WTC11 (cell line): ENCODE results near the gene AANAT.

Source experiments
- CREB1 ChIP-seq: sonication (generic); formaldehyde crosslinking; IDR thresholded peaks from 2 replicates; pipeline ENCODE4 v1.8.0; 2023; ENCODE audit warnings: mild to moderate bottlenecking, missing genetic modification reagents
- CTCF ChIP-seq: fragments of 200-600 bp; IDR thresholded peaks from 2 replicates; pipeline ENCODE4 v1.8.0; 2022; ENCODE audit warnings: antibody characterized with exemption
- KAT7 ChIP-seq: sonication (generic); formaldehyde crosslinking; IDR thresholded peaks from 2 replicates; pipeline ENCODE4 v1.8.1; 2023; ENCODE audit warnings: missing genetic modification reagents, mild to moderate bottlenecking, borderline replicate concordance
- MAX ChIP-seq: sonication (generic); formaldehyde crosslinking; IDR thresholded peaks from 2 replicates; pipeline ENCODE4 v1.8.0; 2022; ENCODE audit warnings: mild to moderate bottlenecking, missing genetic modification reagents
- NFYB ChIP-seq: sonication (generic); formaldehyde crosslinking; conservative IDR thresholded peaks from 2 replicates; pipeline ENCODE4 v1.8.0; 2022; ENCODE audit warnings: low read depth, missing genetic modification reagents
- PRDM15 ChIP-seq: sonication (generic); formaldehyde crosslinking; IDR thresholded peaks from 2 replicates; pipeline ENCODE4 v1.8.0; 2022; ENCODE audit warnings: missing genetic modification reagents
- RELA ChIP-seq: sonication (generic); formaldehyde crosslinking; IDR thresholded peaks from 2 replicates; pipeline ENCODE4 v1.8.1; 2022; ENCODE audit warnings: missing genetic modification reagents, mild to moderate bottlenecking, borderline replicate concordance
- STAT6 ChIP-seq: sonication (generic); formaldehyde crosslinking; conservative IDR thresholded peaks from 2 replicates; pipeline ENCODE4 v1.8.1; 2023; ENCODE audit warnings: mild to moderate bottlenecking, low read depth, missing genetic modification reagents, moderate library complexity
- ZNF263 ChIP-seq: sonication (generic); formaldehyde crosslinking; IDR thresholded peaks from 2 replicates; pipeline ENCODE4 v1.8.1; 2022; ENCODE audit warnings: low read depth, mild to moderate bottlenecking, moderate library complexity, missing genetic modification reagents
- ZNF532 ChIP-seq: fragments of 250-450 bp; sonication (Bioruptor Pico); IDR thresholded peaks from 2 replicates; pipeline ENCODE4 v1.9.0; 2021; ENCODE audit warnings: mild to moderate bottlenecking, borderline replicate concordance
- TF ChIP-seq, protein P1 (sequence below): sonication (generic); formaldehyde crosslinking; IDR thresholded peaks from 2 replicates; pipeline ENCODE4 v1.8.1; 2022; ENCODE audit warnings: low read depth, missing genetic modification reagents, borderline replicate concordance
- TF ChIP-seq, protein P2 (sequence below): sonication (generic); formaldehyde crosslinking; IDR thresholded peaks from 2 replicates; pipeline ENCODE4 v1.8.0; 2022; ENCODE audit warnings: mild to moderate bottlenecking, missing genetic modification reagents
- TF ChIP-seq, protein P3 (sequence below): sonication (generic); formaldehyde crosslinking; IDR thresholded peaks from 2 replicates; pipeline ENCODE4 v1.8.1; 2023; ENCODE audit warnings: mild to moderate bottlenecking, missing genetic modification reagents, moderate library complexity
- TF ChIP-seq, protein P4 (sequence below): sonication (generic); formaldehyde crosslinking; IDR thresholded peaks from 2 replicates; pipeline ENCODE4 v1.8.1; 2023; ENCODE audit warnings: mild to moderate bottlenecking, missing genetic modification reagents, moderate library complexity

DNA sequence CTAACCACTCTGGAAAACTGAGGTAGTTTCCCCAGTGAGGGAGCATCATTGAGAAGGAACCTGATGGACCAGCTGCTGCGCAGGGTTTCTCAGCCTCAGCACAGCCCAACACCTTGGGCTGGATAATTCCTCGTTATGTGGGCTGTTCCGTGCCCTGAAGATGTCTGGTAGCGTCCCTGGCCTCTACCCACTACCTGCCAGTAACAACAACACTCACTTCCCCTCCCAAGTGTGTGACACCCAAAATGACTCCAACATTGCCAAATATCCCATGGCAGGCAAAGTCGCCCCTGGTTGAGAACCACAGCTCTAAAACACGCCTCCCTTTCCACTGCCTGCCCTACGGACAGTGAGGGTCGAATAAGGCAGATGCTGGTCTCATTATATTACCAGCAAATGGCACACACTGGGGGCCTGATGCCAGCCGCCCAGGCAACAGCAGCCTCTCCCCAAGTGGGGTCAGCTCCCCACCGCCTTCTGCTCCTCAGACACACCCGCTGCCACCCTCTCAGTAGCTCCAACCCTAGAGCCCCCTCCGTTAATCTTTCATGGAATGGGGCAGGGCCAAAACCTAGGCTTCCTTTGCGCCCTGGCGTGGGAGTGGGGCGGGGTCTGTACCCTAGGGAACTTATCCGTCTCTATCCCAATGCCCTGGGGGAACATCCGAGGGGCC is 32.8 kb downstream of the AANAT start:
- TF ChIP-seq CTCF (no peak), KAT7 (no peak), MAX (CRISPR knock-in tag) (no peak), ZNF263 (CRISPR knock-in tag) (no peak), PRDM15 (CRISPR knock-in tag) (no peak), CREB1 (CRISPR knock-in tag) (no peak), STAT6 (CRISPR knock-in tag) (no peak), RELA (CRISPR knock-in tag) (no peak), ZNF532 (CRISPR knock-in tag) (no peak), NFYB (no peak)
- TF ChIP-seq, protein P1, sequence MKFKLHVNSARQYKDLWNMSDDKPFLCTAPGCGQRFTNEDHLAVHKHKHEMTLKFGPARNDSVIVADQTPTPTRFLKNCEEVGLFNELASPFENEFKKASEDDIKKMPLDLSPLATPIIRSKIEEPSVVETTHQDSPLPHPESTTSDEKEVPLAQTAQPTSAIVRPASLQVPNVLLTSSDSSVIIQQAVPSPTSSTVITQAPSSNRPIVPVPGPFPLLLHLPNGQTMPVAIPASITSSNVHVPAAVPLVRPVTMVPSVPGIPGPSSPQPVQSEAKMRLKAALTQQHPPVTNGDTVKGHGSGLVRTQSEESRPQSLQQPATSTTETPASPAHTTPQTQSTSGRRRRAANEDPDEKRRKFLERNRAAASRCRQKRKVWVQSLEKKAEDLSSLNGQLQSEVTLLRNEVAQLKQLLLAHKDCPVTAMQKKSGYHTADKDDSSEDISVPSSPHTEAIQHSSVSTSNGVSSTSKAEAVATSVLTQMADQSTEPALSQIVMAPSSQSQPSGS, result no peak
- TF ChIP-seq, protein P2, sequence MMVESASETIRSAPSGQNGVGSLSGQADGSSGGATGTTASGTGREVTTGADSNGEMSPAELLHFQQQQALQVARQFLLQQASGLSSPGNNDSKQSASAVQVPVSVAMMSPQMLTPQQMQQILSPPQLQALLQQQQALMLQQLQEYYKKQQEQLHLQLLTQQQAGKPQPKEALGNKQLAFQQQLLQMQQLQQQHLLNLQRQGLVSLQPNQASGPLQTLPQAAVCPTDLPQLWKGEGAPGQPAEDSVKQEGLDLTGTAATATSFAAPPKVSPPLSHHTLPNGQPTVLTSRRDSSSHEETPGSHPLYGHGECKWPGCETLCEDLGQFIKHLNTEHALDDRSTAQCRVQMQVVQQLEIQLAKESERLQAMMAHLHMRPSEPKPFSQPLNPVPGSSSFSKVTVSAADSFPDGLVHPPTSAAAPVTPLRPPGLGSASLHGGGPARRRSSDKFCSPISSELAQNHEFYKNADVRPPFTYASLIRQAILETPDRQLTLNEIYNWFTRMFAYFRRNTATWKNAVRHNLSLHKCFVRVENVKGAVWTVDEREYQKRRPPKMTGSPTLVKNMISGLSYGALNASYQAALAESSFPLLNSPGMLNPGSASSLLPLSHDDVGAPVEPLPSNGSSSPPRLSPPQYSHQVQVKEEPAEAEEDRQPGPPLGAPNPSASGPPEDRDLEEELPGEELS (CRISPR knock-in tag), result no peak
- TF ChIP-seq, protein P3, sequence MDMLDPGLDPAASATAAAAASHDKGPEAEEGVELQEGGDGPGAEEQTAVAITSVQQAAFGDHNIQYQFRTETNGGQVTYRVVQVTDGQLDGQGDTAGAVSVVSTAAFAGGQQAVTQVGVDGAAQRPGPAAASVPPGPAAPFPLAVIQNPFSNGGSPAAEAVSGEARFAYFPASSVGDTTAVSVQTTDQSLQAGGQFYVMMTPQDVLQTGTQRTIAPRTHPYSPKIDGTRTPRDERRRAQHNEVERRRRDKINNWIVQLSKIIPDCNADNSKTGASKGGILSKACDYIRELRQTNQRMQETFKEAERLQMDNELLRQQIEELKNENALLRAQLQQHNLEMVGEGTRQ, result no peak
- TF ChIP-seq, protein P4, sequence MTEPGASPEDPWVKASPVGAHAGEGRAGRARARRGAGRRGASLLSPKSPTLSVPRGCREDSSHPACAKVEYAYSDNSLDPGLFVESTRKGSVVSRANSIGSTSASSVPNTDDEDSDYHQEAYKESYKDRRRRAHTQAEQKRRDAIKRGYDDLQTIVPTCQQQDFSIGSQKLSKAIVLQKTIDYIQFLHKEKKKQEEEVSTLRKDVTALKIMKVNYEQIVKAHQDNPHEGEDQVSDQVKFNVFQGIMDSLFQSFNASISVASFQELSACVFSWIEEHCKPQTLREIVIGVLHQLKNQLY (CRISPR knock-in tag), result no peak
